H1 (cell line): ENCODE measurements around the gene GRAP. TPM values are rescaled to one million over a fixed set of nuclear protein-coding genes. Genes with fewer than 3 reads are reported as not detected.
"Not testable (repeated sequence)": the region's sequence is repeated elsewhere in the genome, so short reads cannot be mapped to it uniquely, and the experiment has no call there.

ENCODE experiments used
- CTCF ChIA-PET: fragments of 300-600 bp; sonication (Branson Sonifier 250); formaldehyde crosslinking; loops from one replicate; lab custom pipeline; 2021; ENCODE audit not compliant: partially characterized antibody; lab: Charles Lee
- POLR2A ChIA-PET: fragments of 300-600 bp; sonication (Branson Sonifier 250); formaldehyde crosslinking; loops from one replicate; lab custom pipeline; 2021; ENCODE audit warnings: inconsistent platforms; ENCODE audit not compliant: partially characterized antibody; lab: Charles Lee
- DNase-seq, 2 experiments: peaks; one replicate each; pipeline versions ENCODE4 v3.0.0 to v3.0.0-alpha.2; 2010 to 2022; ENCODE audit warnings: low spot score in 2 of 2, low read depth in 1 of 2, mixed read lengths in 1 of 2
- FAIRE-seq: peaks from 2 replicates; lab custom pipeline; 2011; peaks lifted over from hg19 to GRCh38; lab: Jason Lieb, UNC
- H2AFZ ChIP-seq: 2 replicates; pipeline ENCODE4 v1.8.1; 2012; ENCODE audit warnings: low read length, inconsistent platforms
- H2AK5ac ChIP-seq: 2 replicates; pipeline ENCODE4 v1.6.1; 2013; ENCODE audit warnings: low read depth, low read length
- H2BK120ac ChIP-seq: replicated peaks from 2 replicates; pipeline ENCODE3; 2013; ENCODE audit warnings: low read depth, low read length, inconsistent platforms
- H2BK12ac ChIP-seq: 2 replicates; pipeline ENCODE4 v1.6.1; 2013; ENCODE audit warnings: low read depth, low read length
- H2BK15ac ChIP-seq: 2 replicates; pipeline ENCODE4 v1.6.1; 2013; ENCODE audit warnings: low read length
- H2BK20ac ChIP-seq: 2 replicates; pipeline ENCODE4 v1.6.1; 2013; ENCODE audit warnings: low read length
- H2BK5ac ChIP-seq: 2 replicates; pipeline ENCODE4 v1.6.1; 2013; ENCODE audit warnings: low read depth, low read length
- H3K14ac ChIP-seq: 2 replicates; pipeline ENCODE4 v1.6.1; 2013; ENCODE audit warnings: inconsistent platforms; ENCODE audit not compliant: insufficient read length
- H3K18ac ChIP-seq: 2 replicates; pipeline ENCODE4 v1.6.1; 2013; ENCODE audit warnings: low read length; ENCODE audit errors: extremely low read depth
- H3K23ac ChIP-seq: 2 replicates; pipeline ENCODE4 v1.6.1; 2013; ENCODE audit warnings: inconsistent platforms; ENCODE audit not compliant: insufficient read length
- H3K23me2 ChIP-seq: 2 replicates; pipeline ENCODE4 v1.6.1; 2013; ENCODE audit warnings: low read depth, low read length
- H3K27ac ChIP-seq: 2 replicates; pipeline ENCODE4 v1.6.1; 2011; ENCODE audit warnings: low read depth, low read length, inconsistent platforms
- H3K27me3 ChIP-seq, 4 experiments: replicated peaks in 1 of 4; 1 replicate in 1 of 4; 2 replicates in 3 of 4; pipeline versions ENCODE4 v1.6.1 to v1.8.1; 2011 to 2013; ENCODE audit warnings: low read length in 3 of 4, mild to moderate bottlenecking in 3 of 4, inconsistent platforms in 2 of 4, mixed read lengths in 2 of 4, moderate library complexity in 1 of 4; ENCODE audit not compliant: control insufficient read depth in 3 of 4, insufficient read depth in 3 of 4; ENCODE audit errors: extremely low read depth in 1 of 4
- H3K36me3 ChIP-seq, 4 experiments: 2 replicates each; pipeline versions ENCODE4 v1.6.1 to v1.8.1; 2011 to 2013; ENCODE audit warnings: mild to moderate bottlenecking in 4 of 4, low read length in 3 of 4, moderate library complexity in 2 of 4, control low read depth in 1 of 4, inconsistent platforms in 1 of 4; ENCODE audit not compliant: insufficient read depth in 4 of 4, control insufficient read depth in 2 of 4
- H3K4ac ChIP-seq: replicated peaks from 2 replicates; pipeline ENCODE3; 2013; ENCODE audit warnings: low read length, low read depth, mixed read lengths, inconsistent platforms; ENCODE audit not compliant: insufficient read length
- H3K4me1 ChIP-seq, 4 experiments: replicated peaks in 1 of 4; 1 replicate in 1 of 4; 2 replicates in 3 of 4; pipeline versions ENCODE4 v1.6.1 to v1.8.1; 2011 to 2013; ENCODE audit warnings: low read length in 3 of 4, inconsistent platforms in 2 of 4, mixed read lengths in 1 of 4; ENCODE audit not compliant: insufficient read depth in 4 of 4, control insufficient read depth in 3 of 4
- H3K4me2 ChIP-seq, 2 experiments: 2 replicates each; pipeline versions ENCODE4 v1.6.1 to v1.8.1; 2011 to 2013; ENCODE audit warnings: low read depth in 2 of 2, low read length in 2 of 2, control low read depth in 1 of 2, inconsistent platforms in 1 of 2, mild to moderate bottlenecking in 1 of 2; ENCODE audit not compliant: insufficient read depth in 1 of 2
- H3K4me3 ChIP-seq, 4 experiments: fragments of 200-600, 300-600 bp in 1 of 4; sonication (generic), shearing (Covaris generic), sonication (Bioruptor Twin) in 1 of 4; 2 replicates each; pipeline versions ENCODE4 v1.5.1 to v1.8.1; 2011 to 2016; ENCODE audit warnings: low read length in 4 of 4, low read depth in 3 of 4, control low read depth in 2 of 4, inconsistent platforms in 2 of 4, mild to moderate bottlenecking in 2 of 4, mixed read lengths in 1 of 4, moderate library complexity in 1 of 4; ENCODE audit not compliant: insufficient read depth in 2 of 4; ENCODE audit errors: extremely low read depth in 1 of 4
- H3K56ac ChIP-seq: replicated peaks from 2 replicates; pipeline ENCODE3; 2013; ENCODE audit warnings: low read depth, mild to moderate bottlenecking, mixed read lengths, low read length, inconsistent platforms; ENCODE audit not compliant: insufficient read length
- H3K79me1 ChIP-seq: 2 replicates; pipeline ENCODE4 v1.6.1; 2013; ENCODE audit warnings: low read depth, low read length, control low read depth
- H3K79me2 ChIP-seq, 2 experiments: 2 replicates each; pipeline versions ENCODE4 v1.6.1 to v1.8.1; 2012 to 2013; ENCODE audit warnings: low read length in 2 of 2, mild to moderate bottlenecking in 2 of 2, inconsistent platforms in 1 of 2; ENCODE audit not compliant: insufficient read depth in 2 of 2, control insufficient read depth in 1 of 2
- H3K9ac ChIP-seq, 4 experiments: replicated peaks in 1 of 4; 1 replicate in 1 of 4; 2 replicates in 3 of 4; pipeline versions ENCODE4 v1.6.1 to v1.8.1; 2011 to 2013; ENCODE audit warnings: low read depth in 3 of 4, low read length in 3 of 4, control low read depth in 2 of 4, mild to moderate bottlenecking in 2 of 4, moderate library complexity in 2 of 4, inconsistent platforms in 1 of 4; ENCODE audit errors: extremely low read depth in 1 of 4
- H3K9me3 ChIP-seq, 2 experiments: 2 replicates each; pipeline versions ENCODE4 v1.6.1 to v1.8.1; 2012 to 2013; ENCODE audit warnings: mild to moderate bottlenecking in 2 of 2, moderate library complexity in 2 of 2, control low read depth in 1 of 2, inconsistent platforms in 1 of 2, low read depth in 1 of 2, low read length in 1 of 2, mixed read lengths in 1 of 2; ENCODE audit not compliant: insufficient read depth in 2 of 2
- H4K20me1 ChIP-seq, 2 experiments: replicated peaks in 1 of 2; 2 replicates each; pipeline versions ENCODE3 to v1.8.1; 2011 to 2013; ENCODE audit warnings: inconsistent platforms in 2 of 2, low read length in 2 of 2, mild to moderate bottlenecking in 1 of 2; ENCODE audit not compliant: insufficient read depth in 2 of 2, control insufficient read depth in 1 of 2
- H4K5ac ChIP-seq: 2 replicates; pipeline ENCODE4 v1.6.1; 2013; ENCODE audit warnings: low read length, low read depth, mixed read lengths, inconsistent platforms; ENCODE audit not compliant: insufficient read length
- H4K8ac ChIP-seq: 2 replicates; pipeline ENCODE4 v1.8.0; 2013; ENCODE audit warnings: mild to moderate bottlenecking, moderate library complexity, low read length, inconsistent platforms; ENCODE audit not compliant: insufficient read depth; ENCODE audit errors: extremely low read depth
- H4K91ac ChIP-seq: replicated peaks from 2 replicates; pipeline ENCODE3; 2013; ENCODE audit warnings: low read length, mixed read lengths, inconsistent platforms; ENCODE audit not compliant: insufficient read length
- WGBS, 2 experiments: shearing (Covaris generic) in 1 of 2; methylation state at CpG; one replicate each; pipeline versions ENCODE4 v1.1.6 to v1.1.7; 2013 to 2015; ENCODE audit warnings: low lambda C conversion rate in 2 of 2, mixed read lengths in 2 of 2, inconsistent platforms in 1 of 2, low coverage in 1 of 2, missing lambda C conversion rate in 1 of 2; ENCODE audit not compliant: insufficient replicate concordance in 2 of 2, insufficient coverage in 1 of 2, insufficient read length in 1 of 2; ENCODE audit errors: extremely low coverage in 1 of 2, missing lambda C conversion rate in 1 of 2; 5-methylcytosine and 5-hydroxymethylcytosine counted together
- polyA plus RNA-seq, 7 experiments: library from polyadenylated mRNA; depleted of rRNA in 3 of 7; stranded (reverse) in 5 of 7; unstranded in 2 of 7; fragments of >200 nt in 5 of 7; fragments of 200-250 nt in 2 of 7; gene quantifications; 1 replicate in 5 of 7; 2 replicates in 1 of 7; 4 replicates in 1 of 7; pipeline versions ENCODE4 v1.2.1 to v1.2.3, GENCODE V29; 2011 to 2013; ENCODE audit warnings: missing spikeins in 2 of 7, mixed read lengths in 2 of 7
- total RNA-seq: library from RNA; stranded (reverse); fragmentation: NEBNext Ultra II Directional; extraction: Animal tissue kit (Norgen Biotek cat#: 25700); gene quantifications from 2 replicates; pipeline ENCODE4 v1.2.1, GENCODE V29; 2021

The GRAP gene
- total and polyA plus RNA-seq, 2 of the 8 experiments (the other 6 are each of a cell fraction or from before 2014, with no cell fraction given): 0.18 to 0.24 TPM

- H3K56ac ChIP-seq, H4K20me1 ChIP-seq, H3K4ac ChIP-seq, FAIRE-seq, H3K9me3 ChIP-seq, H2BK20ac ChIP-seq, H3K27me3 ChIP-seq, H3K36me3 ChIP-seq, H3K18ac ChIP-seq, H3K23ac ChIP-seq, POLR2A ChIA-PET, H3K23me2 ChIP-seq, H2BK12ac ChIP-seq, DNase-seq, H2BK15ac ChIP-seq, H2BK120ac ChIP-seq, H4K8ac ChIP-seq, H3K79me2 ChIP-seq, H2AK5ac ChIP-seq, H3K27ac ChIP-seq, H4K91ac ChIP-seq, H3K4me2 ChIP-seq, CTCF ChIA-PET, H4K5ac ChIP-seq, H3K9ac ChIP-seq, H2AFZ ChIP-seq, H3K79me1 ChIP-seq, H3K4me3 ChIP-seq, H2BK5ac ChIP-seq, H3K4me1 ChIP-seq, H3K14ac ChIP-seq: not testable (repeated sequence)
- WGBS, 2 experiments: no CpG with 5 or more reads among the region's 13 CpGs
Measured at GRCh38 chr17:19090058-19090772, 43.5 kb upstream of the GRAP start.
